Brain microvascular endothelial cell (primary cell): ENCODE results near the gene SYTL4.
"Not testable (repeated sequence)": the region's sequence is repeated elsewhere in the genome, so short reads cannot be mapped to it uniquely, and the experiment has no call there.

Experiments used
- DNase-seq: peaks from one replicate; pipeline ENCODE4 v3.0.0-alpha.2; 2020
- H3K27ac ChIP-seq: fragments of 250-450 bp; sonication (Bioruptor Pico); 2 replicates; pipeline ENCODE4 v1.5.1; 2020; ENCODE audit warnings: mild to moderate bottlenecking, moderate library complexity
- H3K27me3 ChIP-seq: fragments of 250-450 bp; sonication (Bioruptor Pico); replicated peaks from 2 replicates; pipeline ENCODE4 v1.5.1; 2020; ENCODE audit warnings: mild to moderate bottlenecking
- H3K36me3 ChIP-seq: fragments of 250-450 bp; sonication (Bioruptor Pico); replicated peaks from 2 replicates; pipeline ENCODE4 v1.5.1; 2020; ENCODE audit warnings: mild to moderate bottlenecking
- H3K4me3 ChIP-seq: 2 replicates; pipeline ENCODE4 v1.5.1; 2011; ENCODE audit warnings: low read depth, mild to moderate bottlenecking, control low read depth, low read length, moderate library complexity
- CTCF ChIP-seq: IDR thresholded peaks from 2 replicates; pipeline ENCODE4 v1.5.1; 2011; ENCODE audit warnings: low read depth, mild to moderate bottlenecking, moderate library complexity, low read length, control low read depth, inconsistent platforms; ENCODE audit errors: missing control alignments
- in situ Hi-C: cut with HindIII; loops from 2 replicates; pipeline ENCODE4 v1.10.0; 2017; ENCODE audit warnings: low sequenced_read_pairs, low pct_ligation_motif_present

The SYTL4 gene

GRCh38 chrX:100747090-100747489 lies 15.2 kb upstream of the SYTL4 start:
- H3K27ac ChIP-seq = no peak overlapping the region
- H3K36me3 ChIP-seq = no peaks in the 10 kb centered on the region
- DNase-seq = no peak
- in situ Hi-C loops = no loop called here
- H3K27me3 ChIP-seq = no peaks in the 10 kb centered on the region
- no peak for TF ChIP-seq CTCF
- H3K4me3 ChIP-seq = no peak overlapping the region

- TF ChIP-seq CTCF = no peak
- DNase-seq = no peak
- H3K27ac ChIP-seq = no peak overlapping the region
- H3K36me3 ChIP-seq = no peaks in the 10 kb centered on the region
- in situ Hi-C loops = no loop called here
- no peaks in the 10 kb centered on the region for H3K27me3 ChIP-seq
- H3K4me3 ChIP-seq = no peak overlapping the region
Measured at GRCh38 chrX:100745806-100746537, 14.1 kb upstream of the SYTL4 start.

GRCh38 chrX:100745205-100745604 lies 13.3 kb upstream of the SYTL4 start:
- in situ Hi-C loops = no loop called here
- DNase-seq = no peak
- no peak overlapping the region for H3K4me3 ChIP-seq
- TF ChIP-seq CTCF = no peak
- H3K27me3 ChIP-seq = no peaks in the 10 kb centered on the region
- H3K36me3 ChIP-seq = no peaks in the 10 kb centered on the region
- H3K27ac ChIP-seq = no peak overlapping the region

GRCh38 chrX:100743009-100743607 lies 11.2 kb upstream of the SYTL4 start:
- no peak for DNase-seq
- H3K4me3 ChIP-seq = no peak overlapping the region
- no peaks in the 10 kb centered on the region for H3K27me3 ChIP-seq
- in situ Hi-C loops = no loop called here
- no peak overlapping the region for H3K27ac ChIP-seq
- no peak for TF ChIP-seq CTCF
- no peaks in the 10 kb centered on the region for H3K36me3 ChIP-seq

GRCh38 chrX:100724006-100724405 lies 7.9 kb downstream of the SYTL4 start:
- H3K27me3 ChIP-seq, H3K36me3 ChIP-seq, H3K4me3 ChIP-seq, H3K27ac ChIP-seq, DNase-seq, in situ Hi-C loops: not testable (repeated sequence)

GRCh38 chrX:100721328-100721727 lies 10.6 kb downstream of the SYTL4 start:
- TF ChIP-seq CTCF = no peak
- in situ Hi-C loops = no loop called here
- Histone ChIP-seq H3K4me3 (no peak overlapping the region), H3K36me3 (no peaks in the 10 kb centered on the region), H3K27ac (no peak overlapping the region), H3K27me3 (no peaks in the 10 kb centered on the region)
- DNase-seq = no peak
